ENCODE measurements around the gene OCA2.

OCA2 gene

DNA sequence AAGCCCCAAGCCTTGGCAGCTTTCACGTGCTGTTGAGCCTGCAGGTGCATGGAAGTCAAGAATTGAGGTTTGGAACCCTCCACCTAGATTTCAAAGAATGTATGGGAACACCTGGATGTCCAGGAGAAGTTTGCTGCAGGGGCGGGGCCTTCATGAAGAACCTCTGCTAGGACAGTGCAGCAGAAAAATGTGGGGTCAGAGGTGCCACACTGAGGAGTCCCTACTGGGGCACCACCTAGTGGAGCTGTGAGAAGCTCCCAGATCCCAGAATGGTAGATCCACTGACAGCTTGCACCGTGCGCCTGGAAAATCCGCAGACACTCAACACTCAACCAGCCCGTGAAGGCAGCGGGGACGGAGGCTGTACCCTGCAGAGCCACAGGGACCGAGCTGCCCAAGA lies 201.6 kb downstream of the OCA2 start:
- no peaks in the 10 kb centered on the region for H3K36me3 ChIP-seq (replicated peaks; ENCODE audit: insufficient read depth, low read length)
- no peak overlapping the region for H3K4me2 ChIP-seq (ENCODE audit: low read depth, low read length)
- H3K27me3 ChIP-seq (replicated peaks; ENCODE audit: insufficient read depth, low read length) = no peaks in the 10 kb centered on the region
- peaks cover under 1% of the 10 kb centered on the region for H3K4me1 ChIP-seq (ENCODE audit: low read length)
- DNase-seq = no peak
- H3F3A ChIP-seq (ENCODE audit: insufficient read depth, low read length) = no peaks in the 10 kb centered on the region
- no peaks in the 10 kb centered on the region for H3K9me2 ChIP-seq (replicated peaks; ENCODE audit: insufficient read depth, low read length)
- no peaks in the 10 kb centered on the region for H3K9me3 ChIP-seq (replicated peaks; ENCODE audit: insufficient read depth, low read length)
- H3K27ac ChIP-seq (ENCODE audit: low read length) = no peak overlapping the region
- H3K79me2 ChIP-seq (ENCODE audit: low read length) = no peaks in the 10 kb centered on the region
- H3K9ac ChIP-seq (ENCODE audit: low read length) = no peak overlapping the region
- no peak overlapping the region for H3K4me3 ChIP-seq (ENCODE audit: low read length)
- TF ChIP-seq, protein P1, sequence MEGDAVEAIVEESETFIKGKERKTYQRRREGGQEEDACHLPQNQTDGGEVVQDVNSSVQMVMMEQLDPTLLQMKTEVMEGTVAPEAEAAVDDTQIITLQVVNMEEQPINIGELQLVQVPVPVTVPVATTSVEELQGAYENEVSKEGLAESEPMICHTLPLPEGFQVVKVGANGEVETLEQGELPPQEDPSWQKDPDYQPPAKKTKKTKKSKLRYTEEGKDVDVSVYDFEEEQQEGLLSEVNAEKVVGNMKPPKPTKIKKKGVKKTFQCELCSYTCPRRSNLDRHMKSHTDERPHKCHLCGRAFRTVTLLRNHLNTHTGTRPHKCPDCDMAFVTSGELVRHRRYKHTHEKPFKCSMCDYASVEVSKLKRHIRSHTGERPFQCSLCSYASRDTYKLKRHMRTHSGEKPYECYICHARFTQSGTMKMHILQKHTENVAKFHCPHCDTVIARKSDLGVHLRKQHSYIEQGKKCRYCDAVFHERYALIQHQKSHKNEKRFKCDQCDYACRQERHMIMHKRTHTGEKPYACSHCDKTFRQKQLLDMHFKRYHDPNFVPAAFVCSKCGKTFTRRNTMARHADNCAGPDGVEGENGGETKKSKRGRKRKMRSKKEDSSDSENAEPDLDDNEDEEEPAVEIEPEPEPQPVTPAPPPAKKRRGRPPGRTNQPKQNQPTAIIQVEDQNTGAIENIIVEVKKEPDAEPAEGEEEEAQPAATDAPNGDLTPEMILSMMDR (IDR thresholded peaks at IDR 0.05; ENCODE audit: low read length) = no peak
- TF ChIP-seq EZH2phosphoT487 (IDR thresholded peaks at IDR 0.05; ENCODE audit: low read length) (no peak), EZH2 (optimal IDR thresholded peaks at IDR 0.05; ENCODE audit: low read depth, low read length) (no peak)
- no peak overlapping the region for H2AFZ ChIP-seq (ENCODE audit: low read length)
- H4K20me1 ChIP-seq (ENCODE audit: insufficient read depth, low read length) = no peaks in the 10 kb centered on the region

DNA sequence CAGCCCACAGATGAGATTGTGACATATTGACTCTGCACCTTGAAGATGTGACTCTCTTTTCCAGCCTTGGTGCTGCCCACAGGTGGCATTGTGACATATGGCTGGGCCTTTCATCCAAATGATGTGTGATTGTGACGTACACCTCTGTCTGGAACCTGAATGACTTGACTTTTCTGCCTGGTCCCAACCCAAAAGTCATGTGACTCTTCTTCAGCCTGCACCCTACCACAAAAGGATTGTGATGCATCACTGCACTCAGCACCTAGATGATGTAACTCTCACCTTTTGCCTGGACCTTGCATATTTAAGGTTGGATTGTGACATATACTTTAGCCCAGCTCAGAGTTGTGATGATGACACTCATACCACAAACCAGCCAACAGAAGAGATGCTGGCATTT lies 204.5 kb downstream of the OCA2 start:
- no peak overlapping the region for H3K4me2 ChIP-seq (ENCODE audit: low read depth, low read length)
- no peak overlapping the region for H3K9ac ChIP-seq (ENCODE audit: low read length)
- H3K4me1 ChIP-seq (ENCODE audit: low read length) = no peaks in the 10 kb centered on the region
- H3K27ac ChIP-seq (ENCODE audit: low read length) = no peak overlapping the region
- TF ChIP-seq EZH2 (optimal IDR thresholded peaks at IDR 0.05; ENCODE audit: low read depth, low read length) (no peak), EZH2phosphoT487 (IDR thresholded peaks at IDR 0.05; ENCODE audit: low read length) (no peak)
- TF ChIP-seq, protein P1 (IDR thresholded peaks at IDR 0.05; ENCODE audit: low read length) = no peak
- DNase-seq = no peak
- no peaks in the 10 kb centered on the region for H4K20me1 ChIP-seq (ENCODE audit: insufficient read depth, low read length)
- H3K9me2 ChIP-seq (replicated peaks; ENCODE audit: insufficient read depth, low read length) = no peaks in the 10 kb centered on the region
- H3K27me3 ChIP-seq (replicated peaks; ENCODE audit: insufficient read depth, low read length) = no peaks in the 10 kb centered on the region
- no peaks in the 10 kb centered on the region for H3K9me3 ChIP-seq (replicated peaks; ENCODE audit: insufficient read depth, low read length)
- no peaks in the 10 kb centered on the region for H3F3A ChIP-seq (ENCODE audit: insufficient read depth, low read length)
- no peaks in the 10 kb centered on the region for H3K79me2 ChIP-seq (ENCODE audit: low read length)
- no peak overlapping the region for H2AFZ ChIP-seq (ENCODE audit: low read length)
- no peaks in the 10 kb centered on the region for H3K36me3 ChIP-seq (replicated peaks; ENCODE audit: insufficient read depth, low read length)
- H3K4me3 ChIP-seq (ENCODE audit: low read length) = no peak overlapping the region

DNA sequence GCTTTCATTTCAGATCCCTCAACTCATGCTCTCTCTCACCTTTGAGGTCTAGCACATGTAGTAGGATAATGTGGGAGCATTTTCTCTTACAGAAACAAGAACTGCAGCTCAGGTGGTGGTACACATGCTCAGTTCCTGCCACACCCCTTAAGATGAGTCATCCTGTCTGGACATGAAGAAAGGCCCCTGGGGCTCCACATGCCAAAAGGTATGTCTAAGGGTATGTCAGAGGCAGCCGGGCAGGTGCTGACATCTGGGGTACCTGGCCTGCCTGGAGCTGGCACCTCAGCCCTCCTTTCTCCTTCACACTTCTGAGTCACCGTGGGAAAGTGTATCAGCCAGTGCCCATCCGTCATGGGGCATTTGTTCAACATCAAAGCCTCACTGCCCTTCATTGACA lies 209.9 kb downstream of the OCA2 start:
- no peak for DNase-seq
- Histone ChIP-seq H3K4me1 (ENCODE audit: low read length) (no peaks in the 10 kb centered on the region), H4K20me1 (ENCODE audit: insufficient read depth, low read length) (no peaks in the 10 kb centered on the region), H3K4me2 (ENCODE audit: low read depth, low read length) (no peak overlapping the region), H3K4me3 (ENCODE audit: low read length) (no peak overlapping the region), H3K27me3 (replicated peaks; ENCODE audit: insufficient read depth, low read length) (no peaks in the 10 kb centered on the region), H3F3A (ENCODE audit: insufficient read depth, low read length) (no peaks in the 10 kb centered on the region), H3K36me3 (replicated peaks; ENCODE audit: insufficient read depth, low read length) (no peaks in the 10 kb centered on the region), H3K9ac (ENCODE audit: low read length) (no peak overlapping the region), H3K27ac (ENCODE audit: low read length) (no peak overlapping the region), H2AFZ (ENCODE audit: low read length) (no peak overlapping the region), H3K9me2 (replicated peaks; ENCODE audit: insufficient read depth, low read length) (no peaks in the 10 kb centered on the region), H3K79me2 (ENCODE audit: low read length) (no peaks in the 10 kb centered on the region), H3K9me3 (replicated peaks; ENCODE audit: insufficient read depth, low read length) (no peaks in the 10 kb centered on the region)
- TF ChIP-seq, protein P1 (IDR thresholded peaks at IDR 0.05; ENCODE audit: low read length) = no peak
- TF ChIP-seq EZH2phosphoT487 (IDR thresholded peaks at IDR 0.05; ENCODE audit: low read length) (no peak), EZH2 (optimal IDR thresholded peaks at IDR 0.05; ENCODE audit: low read depth, low read length) (no peak)
